PC-9 (cell line): Measurements from ENCODE around the gene HSPA4L. TPM values are rescaled to one million over a fixed set of nuclear protein-coding genes. Genes with fewer than 3 reads are reported as not detected.

Experiments used
- BruUV-seq: library from RNA; stranded (reverse); fragments of 400-500 nt; replicated peaks from 2 replicates; lab custom pipeline; 2021; lab: Mats Ljungman, UMichigan
- CTCF ChIA-PET: fragments of 300-600 bp; sonication (Branson Sonifier 250); formaldehyde crosslinking; loops from one replicate; lab custom pipeline; 2022; ENCODE audit warnings: antibody characterized with exemption; lab: Charles Lee
- POLR2A ChIA-PET: fragments of 300-600 bp; sonication (Branson Sonifier 250); formaldehyde crosslinking; loops from one replicate; lab custom pipeline; 2022; ENCODE audit warnings: antibody characterized with exemption; ENCODE audit not compliant: unreplicated experiment; lab: Charles Lee
- DNase-seq, 2 experiments: peaks; one replicate each; pipeline versions ENCODE4 v3.0.0 to v3.0.0-alpha.2; 2015 to 2022; ENCODE audit warnings: mixed read lengths in 1 of 2
- H2AFZ ChIP-seq: fragments of 200-600 bp; sonication (generic); 2 replicates; pipeline ENCODE4 v1.8.1; 2017; ENCODE audit warnings: antibody characterized with exemption
- H3F3A ChIP-seq: fragments of 200-600 bp; sonication (generic); 2 replicates; pipeline ENCODE4 v1.8.1; 2017; ENCODE audit warnings: antibody characterized with exemption, mild to moderate bottlenecking, low read depth; ENCODE audit not compliant: insufficient read depth
- H3K27ac ChIP-seq: fragments of 200-600 bp; sonication (generic); 2 replicates; pipeline ENCODE4 v1.6.1; 2016; ENCODE audit warnings: mixed run types
- H3K27me3 ChIP-seq: fragments of 200-600 bp; sonication (generic); 2 replicates; pipeline ENCODE4 v1.6.1; 2016; ENCODE audit warnings: low read depth, mixed run types; ENCODE audit not compliant: insufficient read depth
- H3K36me3 ChIP-seq: fragments of 200-600 bp; sonication (generic); 2 replicates; pipeline ENCODE4 v1.6.1; 2016; ENCODE audit warnings: low read depth, mixed run types
- H3K4me1 ChIP-seq: fragments of 200-600 bp; sonication (generic); replicated peaks from 2 replicates; pipeline ENCODE4 v1.6.1; 2016; ENCODE audit warnings: mixed run types; ENCODE audit not compliant: insufficient read depth
- H3K4me2 ChIP-seq: fragments of 200-600 bp; sonication (generic); 2 replicates; pipeline ENCODE4 v1.6.1; 2017; ENCODE audit warnings: mixed run types
- H3K4me3 ChIP-seq: fragments of 200-600 bp; sonication (generic); 2 replicates; pipeline ENCODE4 v1.6.1; 2016; ENCODE audit warnings: mixed run types
- H3K79me2 ChIP-seq: fragments of 200-600 bp; sonication (generic); 2 replicates; pipeline ENCODE4 v1.6.1; 2017; ENCODE audit warnings: low read depth, mixed run types
- H3K9me2 ChIP-seq: fragments of 200-600 bp; sonication (generic); 2 replicates; pipeline ENCODE4 v1.8.1; 2017; ENCODE audit warnings: mild to moderate bottlenecking; ENCODE audit not compliant: insufficient read depth
- H3K9me3 ChIP-seq: fragments of 200-600 bp; sonication (generic); 2 replicates; pipeline ENCODE4 v1.8.1; 2016; ENCODE audit warnings: low read depth; ENCODE audit not compliant: insufficient read depth
- H4K20me1 ChIP-seq: fragments of 200-600 bp; sonication (generic); 2 replicates; pipeline ENCODE4 v1.8.1; 2017; ENCODE audit not compliant: insufficient read depth
- CTCF ChIP-seq: fragments of 200-600 bp; sonication (generic); conservative IDR thresholded peaks from 2 replicates; pipeline ENCODE4 v1.6.1; 2017; ENCODE audit warnings: mixed run types, antibody characterized with exemption, mild to moderate bottlenecking, moderate library complexity
- EZH2 ChIP-seq: fragments of 200-600 bp; sonication (generic); IDR thresholded peaks from 2 replicates; pipeline ENCODE4 v1.8.0; 2017; ENCODE audit warnings: antibody characterized with exemption, low read depth
- intact Hi-C: fragments of 100-400 bp; cut with micrococcal nuclease; formaldehyde crosslinking; loops from one replicate; pipeline ENCODE4 v1.10.0; 2022; ENCODE audit not compliant: unreplicated experiment
- total RNA-seq: library from RNA; stranded (reverse); gene quantifications from 2 replicates; pipeline ENCODE4 v1.2.3, GENCODE V29; 2021

HSPA4L gene
- total RNA-seq, 1 experiment from 2014 or later: 5.1 TPM

DNA sequence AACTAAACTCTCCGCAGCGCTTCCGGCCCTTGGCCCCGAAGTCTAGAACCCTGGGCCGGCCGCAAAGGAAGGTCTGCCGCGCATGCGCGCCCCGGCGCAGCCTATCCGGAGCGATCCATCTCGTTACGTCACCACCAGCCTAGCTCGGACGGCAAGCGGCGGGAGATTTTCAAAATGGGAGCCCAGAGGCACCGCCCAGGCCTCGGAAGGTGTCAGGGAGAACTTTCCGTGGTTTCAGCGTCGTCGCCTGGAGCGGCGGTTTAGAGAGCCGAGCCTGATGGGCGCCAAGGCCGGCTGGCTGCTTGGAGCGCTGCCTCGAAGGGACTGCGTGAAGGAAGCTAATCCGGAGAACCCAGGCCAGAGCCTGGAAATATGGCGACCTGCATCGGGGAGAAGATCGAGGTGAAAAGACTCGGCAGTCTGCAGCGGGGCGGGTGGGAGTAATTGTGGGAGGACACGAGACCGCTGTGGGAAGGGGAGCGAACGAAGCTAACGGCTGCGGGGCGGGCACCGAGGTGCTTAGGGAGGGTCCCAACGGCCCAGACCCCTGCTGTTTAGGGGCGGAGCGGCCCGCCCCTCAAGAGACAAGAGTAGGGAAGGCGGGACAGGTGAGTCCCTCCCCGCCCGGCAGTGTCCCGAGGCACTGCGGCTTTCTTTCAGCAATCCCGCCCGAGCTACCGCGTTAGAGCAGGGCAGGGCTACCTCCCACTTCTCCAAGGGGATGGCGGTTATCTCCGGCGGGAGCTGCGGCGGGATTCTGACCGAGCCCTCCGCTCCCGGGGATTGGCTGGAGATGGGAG lies 98.8 kb downstream of the HSPA4L start, which contains the start of gene PLK4:
TSS of gene PLK4 (plus strand) at position 131 of the 800 bp plus-strand sequence. CDS start at position 373, 242 bp downstream.
- Histone ChIP-seq H3F3A (peaks cover 5% of the 10 kb centered on the region; the same call in 1 of the 2 replicates), H3K27ac (peak within 1 kb of the TSS; percentile 73), H4K20me1 (no peaks in the 10 kb centered on the region), H3K4me2 (peak within 1 kb of the TSS; percentile 95), H3K9me2 (no peaks in the 10 kb centered on the region), H3K79me2 (peaks cover 13% of the 10 kb centered on the region), H3K4me3 (peak within 1 kb of the TSS; percentile 83), H2AFZ (peak within 1 kb of the TSS; percentile 99), H3K36me3 (no peaks in the 10 kb centered on the region), H3K9me3 (no peaks in the 10 kb centered on the region), H3K27me3 (no peaks in the 10 kb centered on the region), H3K4me1 (peaks cover 15% of the 10 kb centered on the region; the same call in 1 of the 2 replicates)
- intact Hi-C loops: loop anchor here (1.0 to 10.0 kb wide), 5 partner anchors 24 to 256 kb away; partner anchors contain the start of genes ABHD18, HSPA4L, LARP1B and MFSD8
- peak; percentile 73 to 93 for DNase-seq
- ChIA-PET POLR2A (interaction anchor here (0.6 to 1.0 kb wide), 6 partner anchors 9 to 1212 kb away, joined by 3 to 7 read pairs (median 4); partner anchors contain the start of genes INTU and SCLT1), CTCF (interaction anchor here (0.6 kb wide), 1 partner anchor 86 kb away, joined by 3 read pairs; no protein-coding TSS in a partner anchor)
- BruUV-seq: TSS peak; percentile 45
- TF ChIP-seq CTCF: no peak
- no peak for TF ChIP-seq EZH2

- no peak for DNase-seq
- peaks cover 10% of the 10 kb centered on the region; the same call in 1 of the 2 replicates for H3K4me1 ChIP-seq
- peak overlapping the region; percentile 99 for H2AFZ ChIP-seq
- intact Hi-C loops: loop anchor here (2.0 to 10.0 kb wide), 3 partner anchors 83 to 257 kb away; partner anchors contain the start of genes ABHD18, LARP1B and MFSD8
- no TSS peak for BruUV-seq
- no peaks in the 10 kb centered on the region for H3K36me3 ChIP-seq
- CTCF ChIA-PET: interaction anchor here (0.9 kb wide), 1 partner anchor 100 kb away, joined by 3 read pairs; the partner anchor contains the start of gene HSPA4L
- no peaks in the 10 kb centered on the region for H3K9me3 ChIP-seq
- TF ChIP-seq EZH2: no peak
- TF ChIP-seq CTCF: no peak
- H3K4me3 ChIP-seq: peak overlapping the region; percentile 83
- peaks cover 5% of the 10 kb centered on the region; the same call in 1 of the 2 replicates for H3F3A ChIP-seq
- no peak overlapping the region for H3K27ac ChIP-seq
- H3K27me3 ChIP-seq: no peaks in the 10 kb centered on the region
- H3K4me2 ChIP-seq: peak overlapping the region; percentile 95
- POLR2A ChIA-PET: interaction anchor here (0.6 to 1.0 kb wide), 3 partner anchors 8 to 1212 kb away, joined by 3 to 7 read pairs (median 6); partner anchors contain the start of gene SCLT1
- H4K20me1 ChIP-seq: no peaks in the 10 kb centered on the region
- no peaks in the 10 kb centered on the region for H3K9me2 ChIP-seq
- H3K79me2 ChIP-seq: peaks cover 13% of the 10 kb centered on the region
These were observed 99.4 kb downstream of the HSPA4L start for GRCh38 chr4:127881563-127881864.

- no TSS peak for BruUV-seq
- Histone ChIP-seq H3K36me3 (0 out of 2 replicates have a peak, but pooled peaks cover 13% of the 10 kb centered on the region), H3K4me2 (no peak overlapping the region), H3K79me2 (no peaks in the 10 kb centered on the region; the same call in 1 of the 2 replicates), H3K9me3 (no peaks in the 10 kb centered on the region), H2AFZ (no peak overlapping the region), H3K9me2 (no peaks in the 10 kb centered on the region), H3K4me1 (no peaks in the 10 kb centered on the region), H3K27ac (no peak overlapping the region), H4K20me1 (no peaks in the 10 kb centered on the region), H3K4me3 (no peak overlapping the region), H3F3A (no peaks in the 10 kb centered on the region), H3K27me3 (no peaks in the 10 kb centered on the region)
- POLR2A ChIA-PET: interaction anchor here (0.7 kb wide), 1 partner anchor 106 kb away, joined by 3 read pairs; no protein-coding TSS in a partner anchor
- no peak for DNase-seq
- intact Hi-C loops: loop anchor here (10.0 kb wide), 1 partner anchor 264 kb away; no protein-coding TSS in a partner anchor
- TF ChIP-seq CTCF: no peak
- CTCF ChIA-PET: no interaction called here
These were observed 106.4 kb downstream of the HSPA4L start for GRCh38 chr4:127888559-127888958.
